Right atrium auricular region (tissue), 2 donors: ENCODE measurements around the gene DTD2. TPM values are rescaled to one million over a fixed set of nuclear protein-coding genes. Genes with fewer than 3 reads are reported as not detected.

Experiments used
- DNase-seq: peaks from one replicate; pipeline ENCODE4 v3.0.0-alpha.2; 2019; ENCODE audit warnings: low spot score
- H3K27ac ChIP-seq, 2 donors: fragments of 200-600 bp; sonication (generic); 1 replicate in 1 of 2; 2 replicates in 1 of 2; pipeline ENCODE4 v1.5.1; 2016 to 2019
- H3K27me3 ChIP-seq, 2 donors: fragments of 200-600 bp; sonication (generic); one replicate each; pipeline versions ENCODE4 v1.5.1 to v1.6.0; 2017 to 2019
- H3K36me3 ChIP-seq: fragments of 200-600 bp; sonication (generic); one replicate; pipeline ENCODE4 v1.5.1; 2016
- H3K4me1 ChIP-seq, 2 donors: fragments of 200-600 bp; sonication (generic); one replicate each; pipeline versions ENCODE4 v1.5.1 to v1.6.0; 2017 to 2019
- H3K4me3 ChIP-seq, 2 donors: fragments of 200-600 bp; sonication (generic); 1 replicate in 1 of 2; 2 replicates in 1 of 2; pipeline ENCODE4 v1.5.1; 2017 to 2019; ENCODE audit warnings: mild to moderate bottlenecking in 1 of 2, moderate library complexity in 1 of 2
- H3K9me3 ChIP-seq, 2 donors: fragments of 200-600 bp; sonication (generic); one replicate each; pipeline ENCODE4 v1.5.1; 2019
- total RNA-seq, 2 donors: library from RNA; depleted of rRNA; stranded (reverse); fragments of >200 nt; gene quantifications; one replicate each; pipeline ENCODE4 v1.1.0, GENCODE V29; 2016
- TF ChIP-seq, protein P1 (sequence below), 2 donors: fragments of 200-600 bp; sonication (generic); IDR thresholded peaks; one replicate each; pipeline ENCODE4 v1.5.1; 2019; ENCODE audit warnings: antibody characterized with exemption in 2 of 2

DTD2 gene
- total RNA-seq, 2 donors from 2014 or later, result 10.5 to 18.3 TPM

DNA sequence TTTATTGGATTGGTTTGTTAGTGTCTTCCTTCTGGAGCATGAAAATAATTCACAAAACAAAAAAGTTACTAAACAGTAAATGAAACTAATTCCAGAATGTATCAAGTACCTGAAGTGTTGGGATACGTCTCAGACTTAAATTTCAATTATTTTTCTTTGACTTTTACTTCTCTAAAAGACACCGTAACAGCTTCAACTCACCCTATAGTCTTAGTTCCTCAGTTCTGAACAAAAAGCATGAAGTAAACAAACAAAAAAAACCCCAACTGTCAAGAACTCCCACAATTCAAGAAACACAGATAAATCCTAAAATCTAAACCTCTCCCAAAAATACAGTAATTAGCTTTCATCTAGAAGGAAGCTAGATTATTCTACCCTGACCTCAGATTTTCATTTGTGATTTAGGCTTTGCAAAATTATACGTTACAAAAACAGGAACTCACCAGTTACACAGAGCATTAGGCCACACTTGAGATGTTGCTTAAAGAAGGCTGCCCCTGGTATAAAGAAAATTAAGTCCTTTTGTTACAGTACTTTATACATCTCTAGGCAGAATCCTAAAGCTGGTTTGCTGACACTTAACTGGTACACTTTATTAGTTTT, 47.2 kb downstream of the DTD2 start:
- no peak overlapping the region for H3K27ac ChIP-seq
- peaks cover 0 to 44% of the 10 kb centered on the region in 2 donors for H3K4me1 ChIP-seq
- H3K9me3 ChIP-seq, result no peaks in the 10 kb centered on the region
- no peaks in the 10 kb centered on the region for H3K27me3 ChIP-seq
- no peak overlapping the region for H3K4me3 ChIP-seq
- DNase-seq, result no peak
- H3K36me3 ChIP-seq, result no peaks in the 10 kb centered on the region
- TF ChIP-seq, protein P1, sequence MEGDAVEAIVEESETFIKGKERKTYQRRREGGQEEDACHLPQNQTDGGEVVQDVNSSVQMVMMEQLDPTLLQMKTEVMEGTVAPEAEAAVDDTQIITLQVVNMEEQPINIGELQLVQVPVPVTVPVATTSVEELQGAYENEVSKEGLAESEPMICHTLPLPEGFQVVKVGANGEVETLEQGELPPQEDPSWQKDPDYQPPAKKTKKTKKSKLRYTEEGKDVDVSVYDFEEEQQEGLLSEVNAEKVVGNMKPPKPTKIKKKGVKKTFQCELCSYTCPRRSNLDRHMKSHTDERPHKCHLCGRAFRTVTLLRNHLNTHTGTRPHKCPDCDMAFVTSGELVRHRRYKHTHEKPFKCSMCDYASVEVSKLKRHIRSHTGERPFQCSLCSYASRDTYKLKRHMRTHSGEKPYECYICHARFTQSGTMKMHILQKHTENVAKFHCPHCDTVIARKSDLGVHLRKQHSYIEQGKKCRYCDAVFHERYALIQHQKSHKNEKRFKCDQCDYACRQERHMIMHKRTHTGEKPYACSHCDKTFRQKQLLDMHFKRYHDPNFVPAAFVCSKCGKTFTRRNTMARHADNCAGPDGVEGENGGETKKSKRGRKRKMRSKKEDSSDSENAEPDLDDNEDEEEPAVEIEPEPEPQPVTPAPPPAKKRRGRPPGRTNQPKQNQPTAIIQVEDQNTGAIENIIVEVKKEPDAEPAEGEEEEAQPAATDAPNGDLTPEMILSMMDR (IDR thresholded peaks at IDR 0.05), result no peak

DNA sequence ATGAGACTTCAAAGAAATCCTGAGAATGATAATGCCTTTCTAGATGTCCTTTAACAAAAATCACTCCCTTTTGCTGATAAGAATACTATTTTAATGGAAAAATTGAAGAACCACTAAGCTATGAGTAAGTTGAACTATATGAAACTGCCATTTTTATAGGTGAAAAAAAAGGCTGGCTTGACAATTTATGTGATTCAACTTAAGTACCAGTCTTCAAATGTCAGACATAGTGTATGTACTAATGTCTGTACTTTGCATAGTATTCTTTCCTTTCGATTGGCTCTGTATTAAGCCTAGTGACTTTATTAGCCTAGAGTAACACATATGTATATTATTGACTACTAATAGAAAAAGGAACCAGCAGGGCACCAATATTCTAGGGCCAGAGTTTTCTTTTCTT, 48.9 kb downstream of the DTD2 start:
- H3K4me3 ChIP-seq, result no peak overlapping the region
- H3K36me3 ChIP-seq, result no peaks in the 10 kb centered on the region
- TF ChIP-seq, protein P1 (IDR thresholded peaks at IDR 0.05), result no peak
- no peaks in the 10 kb centered on the region for H3K9me3 ChIP-seq
- peaks cover 0 to 30% of the 10 kb centered on the region in 2 donors for H3K4me1 ChIP-seq
- no peak overlapping the region for H3K27ac ChIP-seq
- DNase-seq, result no peak
- H3K27me3 ChIP-seq, result no peaks in the 10 kb centered on the region

DNA sequence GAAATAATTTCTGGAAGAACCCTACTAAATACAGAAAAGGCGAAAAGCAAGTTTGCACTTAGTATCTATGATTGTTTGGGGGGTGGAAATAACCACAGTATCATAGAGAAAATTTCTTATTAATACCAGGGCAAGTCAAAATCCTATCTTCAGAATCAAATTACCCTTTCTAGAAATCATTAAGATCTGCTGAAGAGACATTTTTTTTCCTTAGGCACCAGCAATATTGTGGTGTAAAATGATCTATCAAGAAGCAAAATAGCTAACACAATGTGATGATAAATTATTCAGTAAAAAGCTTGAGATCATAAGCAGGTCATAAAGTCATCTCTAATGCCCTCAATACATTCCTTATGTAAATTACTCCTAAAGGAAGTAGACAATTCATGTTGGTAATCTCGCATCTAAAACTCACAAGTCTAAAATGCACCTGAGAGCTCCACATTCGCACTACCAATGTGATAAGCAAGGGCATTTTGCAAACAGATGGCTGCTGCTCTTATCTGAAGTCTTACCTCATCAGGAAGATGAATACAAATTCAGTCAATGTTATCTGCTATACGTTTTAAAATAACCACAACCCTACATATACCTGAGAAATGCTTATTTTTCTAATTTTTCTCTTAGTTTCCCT, 51.6 kb downstream of the DTD2 start:
- Histone ChIP-seq H3K4me3 (no peak overlapping the region), H3K4me1 (peaks cover 0 to 20% of the 10 kb centered on the region in 2 donors), H3K27ac (no peak overlapping the region), H3K27me3 (no peaks in the 10 kb centered on the region), H3K36me3 (peaks cover 6% of the 10 kb centered on the region), H3K9me3 (no peaks in the 10 kb centered on the region)
- no peak for DNase-seq
- TF ChIP-seq, protein P1 (IDR thresholded peaks at IDR 0.05), result no peak

DNA sequence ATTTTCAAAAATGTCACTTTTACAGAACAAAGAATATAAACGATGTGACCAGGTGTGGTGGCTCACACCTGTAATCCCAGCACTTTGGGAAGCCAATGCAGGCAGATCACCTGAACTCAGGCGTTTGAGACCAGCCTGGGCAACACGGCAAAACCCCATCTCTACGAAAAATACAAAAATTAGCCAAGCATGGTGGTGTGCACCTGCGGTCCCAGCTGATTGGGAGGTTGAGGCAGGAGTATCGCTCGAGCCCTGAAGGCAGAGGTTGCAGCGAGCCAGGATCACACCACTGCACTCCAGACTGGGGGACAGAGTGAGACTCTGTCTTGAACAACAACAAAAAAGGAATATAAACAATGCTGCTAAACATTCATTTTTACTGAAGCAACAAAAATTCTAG, 52.2 kb downstream of the DTD2 start:
- no peaks in the 10 kb centered on the region for H3K27me3 ChIP-seq
- no peak overlapping the region for H3K27ac ChIP-seq
- DNase-seq, result no peak
- no peak overlapping the region for H3K4me3 ChIP-seq
- peaks cover 7% of the 10 kb centered on the region for H3K36me3 ChIP-seq
- peaks cover 0 to 15% of the 10 kb centered on the region in 2 donors for H3K4me1 ChIP-seq
- TF ChIP-seq, protein P1 (IDR thresholded peaks at IDR 0.05), result no peak
- no peaks in the 10 kb centered on the region for H3K9me3 ChIP-seq

DNA sequence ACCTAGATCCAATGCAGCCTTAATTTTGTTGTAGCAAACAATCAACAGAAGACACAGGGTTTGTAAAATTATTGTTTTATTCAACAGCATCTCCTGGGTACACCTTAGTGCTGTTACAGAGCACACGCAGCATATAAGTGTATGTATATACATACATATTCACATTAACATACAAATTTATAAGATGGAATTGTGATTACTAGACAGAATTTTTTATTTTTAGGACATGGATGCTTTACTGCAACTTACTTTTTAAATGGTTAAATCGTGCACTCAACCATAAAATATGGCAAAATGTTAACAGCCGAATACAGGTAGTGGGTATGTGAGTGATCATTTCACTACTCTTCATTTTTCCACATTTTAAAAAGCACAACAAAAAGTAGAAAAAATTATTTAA, 53.6 kb downstream of the DTD2 start:
- DNase-seq, result no peak
- Histone ChIP-seq H3K27me3 (no peaks in the 10 kb centered on the region), H3K9me3 (no peaks in the 10 kb centered on the region), H3K4me1 (peaks cover 0 to 15% of the 10 kb centered on the region in 2 donors), H3K27ac (no peak overlapping the region), H3K4me3 (no peak overlapping the region), H3K36me3 (peaks cover 21% of the 10 kb centered on the region)
- TF ChIP-seq, protein P1 (IDR thresholded peaks at IDR 0.05), result no peak
